Activated B cell treated with CpG ODN at 0.5 μM for 24 hours (primary cell): Measurements from ENCODE around the gene BMP10. TPM values are rescaled to one million over a fixed set of nuclear protein-coding genes. Genes with fewer than 3 reads are reported as not detected.
A peak's percentile ranks its signal among the peaks of the same experiment; 100 is the strongest.

Experiments
- ATAC-seq: fragments of 200-7000 bp; cut with Tn5 transposase; one replicate; pipeline ENCODE4 v1.10.0; 2021; ENCODE audit warnings: low read depth, mild to moderate bottlenecking, moderate library complexity
- CTCF ChIA-PET: fragments of 350-600 bp; sonication (Branson Sonifier 250); formaldehyde crosslinking; loops from one replicate; lab custom pipeline; 2021; ENCODE audit warnings: antibody characterized with exemption; lab: Charles Lee
- POLR2A ChIA-PET: fragments of 350-600 bp; sonication (Branson Sonifier 250); formaldehyde crosslinking; loops from one replicate; lab custom pipeline; 2021; ENCODE audit warnings: antibody characterized with exemption; lab: Charles Lee
- DNase-seq: peaks from one replicate; pipeline ENCODE4 v3.0.0; 2022
- H3K27ac Mint-ChIP-seq: one replicate; pipeline ENCODE4 v1.8.0; 2020; ENCODE audit warnings: mixed read lengths
- H3K27me3 Mint-ChIP-seq: one replicate; pipeline ENCODE4 v1.8.0; 2021; ENCODE audit warnings: mixed read lengths
- H3K36me3 Mint-ChIP-seq: one replicate; pipeline ENCODE4 v1.8.0; 2021; ENCODE audit warnings: low read depth, mixed read lengths
- H3K4me1 Mint-ChIP-seq: one replicate; pipeline ENCODE4 v1.8.0; 2021; ENCODE audit warnings: mixed read lengths
- H3K4me3 Mint-ChIP-seq: one replicate; pipeline ENCODE4 v1.8.0; 2020; ENCODE audit warnings: mild to moderate bottlenecking, mixed read lengths
- H3K9me3 Mint-ChIP-seq: one replicate; pipeline ENCODE4 v1.8.0; 2020; ENCODE audit warnings: mixed read lengths
- CTCF ChIP-seq: fragments of 200-600 bp; IDR thresholded peaks from one replicate; pipeline ENCODE4 v1.8.0; 2022; ENCODE audit warnings: antibody characterized with exemption, mild to moderate bottlenecking
- intact Hi-C: fragments of 100-400 bp; cut with micrococcal nuclease; formaldehyde crosslinking; loops from one replicate; pipeline ENCODE4 v1.15.1; 2024
- total RNA-seq: library from RNA; stranded (reverse); gene quantifications from 2 replicates; pipeline ENCODE4 v1.2.3, GENCODE V29; 2022

Gene BMP10
- total RNA-seq, 1 donor from 2014 or later, result not detected

- DNase-seq, result no peak
- CTCF ChIA-PET, result interaction anchor here (1.0 to 1.3 kb wide), 3 partner anchors 69 to 202 kb away, joined by 3 to 10 read pairs (median 4); no protein-coding TSS in a partner anchor
Measured at GRCh38 chr2:68911246-68911645, 40.0 kb upstream of the BMP10 start.

DNA sequence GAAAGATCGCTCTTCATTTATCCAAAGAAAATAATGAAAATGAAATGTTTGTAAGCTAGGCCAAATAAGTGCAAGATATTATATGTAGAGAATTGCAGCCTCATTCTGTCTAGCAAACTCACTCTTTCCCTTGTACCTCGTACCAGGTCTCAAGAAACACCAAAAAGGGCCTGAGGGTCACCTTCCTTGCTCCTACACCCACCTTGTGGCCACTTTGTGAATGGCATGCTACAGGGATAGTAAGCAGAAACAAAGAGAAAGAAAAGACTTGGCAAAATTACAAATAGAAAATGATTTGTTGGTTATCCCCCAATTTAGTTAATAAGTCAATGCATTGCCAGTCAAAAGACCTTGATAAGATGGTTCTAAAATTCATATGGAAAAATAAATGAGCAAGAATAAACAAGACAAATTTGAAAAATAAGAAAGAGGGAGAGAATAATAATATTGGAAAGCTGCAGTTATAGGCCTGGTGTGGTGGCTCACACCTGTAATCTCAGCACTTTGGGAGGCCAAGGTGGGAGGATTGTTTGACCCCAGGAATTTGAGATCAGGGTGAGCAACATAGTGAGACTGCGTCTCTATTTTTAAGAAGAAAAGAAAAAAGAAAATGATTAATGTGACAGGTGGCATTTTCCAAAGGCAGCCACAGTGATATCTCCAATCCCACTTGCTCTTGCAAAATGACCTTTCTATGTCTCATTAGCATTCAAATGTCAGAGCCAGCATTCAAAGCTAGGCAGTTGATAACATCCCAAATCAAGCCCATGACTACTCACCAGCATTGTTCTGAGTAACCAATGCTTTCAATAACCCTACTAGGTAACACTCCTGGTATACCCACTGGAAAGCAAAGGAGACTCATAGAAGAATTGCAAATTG is 38.8 kb upstream of the BMP10 start:
- peak; percentile 58 for ATAC-seq
- no peak for TF ChIP-seq CTCF
- H3K27ac Mint-ChIP-seq, result peak overlapping the region; percentile 60
- no peak overlapping the region for H3K4me3 Mint-ChIP-seq
- ChIA-PET CTCF (interaction anchor here (0.6 to 5.0 kb wide), 23 partner anchors 13 to 444 kb away, joined by 3 to 72 read pairs (median 4); partner anchors contain the start of genes APLF and FBXO48), POLR2A (interaction anchor here (0.7 to 4.3 kb wide), 10 partner anchors 77 to 443 kb away, joined by 3 to 119 read pairs (median 12); partner anchors contain the start of genes APLF and FBXO48)
- no peaks in the 10 kb centered on the region for H3K9me3 Mint-ChIP-seq
- no peaks in the 10 kb centered on the region for H3K27me3 Mint-ChIP-seq
- H3K4me1 Mint-ChIP-seq, result peaks cover 34% of the 10 kb centered on the region
- intact Hi-C loops, result loop anchor here (1.0 to 5.0 kb wide), 8 partner anchors 77 to 658 kb away; partner anchors contain the start of genes PLEK and PPP3R1
- no peaks in the 10 kb centered on the region for H3K36me3 Mint-ChIP-seq
- DNase-seq, result peak; percentile 45

More at GRCh38 chr2:68911246-68911645, 40.0 kb upstream of the BMP10 start:
- H3K36me3 Mint-ChIP-seq, result no peaks in the 10 kb centered on the region
- intact Hi-C loops, result no loop called here
- no peaks in the 10 kb centered on the region for H3K27me3 Mint-ChIP-seq
- H3K27ac Mint-ChIP-seq, result no peak overlapping the region
- H3K4me1 Mint-ChIP-seq, result peaks cover 32% of the 10 kb centered on the region
- no peak for ATAC-seq
- H3K9me3 Mint-ChIP-seq, result no peaks in the 10 kb centered on the region
- no peak overlapping the region for H3K4me3 Mint-ChIP-seq
- TF ChIP-seq CTCF, result no peak
- POLR2A ChIA-PET, result no interaction called here

DNA sequence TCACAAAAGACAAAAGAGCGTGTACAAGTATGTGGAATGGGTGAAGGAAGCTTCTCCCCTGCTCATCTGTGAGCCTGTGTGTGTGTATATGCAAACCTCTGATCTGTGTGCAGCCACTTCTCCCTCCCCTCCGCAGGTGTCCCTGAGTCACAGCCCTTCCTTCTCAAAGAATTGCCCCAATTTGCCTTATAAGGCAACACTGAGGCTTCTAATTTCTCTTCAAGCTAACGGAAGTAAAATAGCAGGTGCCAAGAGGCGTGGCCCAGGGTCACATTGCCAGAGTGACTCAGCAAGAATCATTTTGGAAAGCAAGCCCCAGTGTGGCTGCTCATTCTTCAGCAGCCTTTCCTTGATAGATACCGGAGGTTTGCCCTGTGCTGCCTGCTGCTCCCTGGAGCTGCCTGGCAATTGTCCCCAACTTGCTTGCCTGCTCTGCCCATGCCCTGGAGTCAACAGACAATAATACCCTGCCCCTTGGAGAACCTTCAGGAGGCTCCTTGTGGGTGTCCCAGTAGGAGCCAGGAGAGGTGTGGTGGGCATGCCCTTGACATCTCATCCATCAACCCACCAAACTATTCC is 37.3 kb upstream of the BMP10 start:
- H3K27me3 Mint-ChIP-seq, result no peaks in the 10 kb centered on the region
- ChIA-PET CTCF (interaction anchor here (0.8 to 5.0 kb wide), 27 partner anchors 11 to 521 kb away, joined by 3 to 72 read pairs (median 6); partner anchors contain the start of genes APLF, ARHGAP25 and FBXO48), POLR2A (interaction anchor here (0.9 to 4.3 kb wide), 40 partner anchors 16 to 529 kb away, joined by 3 to 119 read pairs (median 9); partner anchors contain the start of genes APLF, ARHGAP25, FBXO48 and NFU1)
- H3K27ac Mint-ChIP-seq, result peak overlapping the region; percentile 92
- peak overlapping the region; percentile 29 for H3K4me3 Mint-ChIP-seq
- H3K9me3 Mint-ChIP-seq, result no peaks in the 10 kb centered on the region
- TF ChIP-seq CTCF, result no peak
- DNase-seq, result peak; percentile 57
- peak; percentile 93 for ATAC-seq
- peaks cover 38% of the 10 kb centered on the region for H3K4me1 Mint-ChIP-seq
- H3K36me3 Mint-ChIP-seq, result no peaks in the 10 kb centered on the region
- intact Hi-C loops, result loop anchor here (1.0 to 5.0 kb wide), 13 partner anchors 51 to 656 kb away; partner anchors contain the start of genes APLF, FBXO48, PLEK and PPP3R1

DNA sequence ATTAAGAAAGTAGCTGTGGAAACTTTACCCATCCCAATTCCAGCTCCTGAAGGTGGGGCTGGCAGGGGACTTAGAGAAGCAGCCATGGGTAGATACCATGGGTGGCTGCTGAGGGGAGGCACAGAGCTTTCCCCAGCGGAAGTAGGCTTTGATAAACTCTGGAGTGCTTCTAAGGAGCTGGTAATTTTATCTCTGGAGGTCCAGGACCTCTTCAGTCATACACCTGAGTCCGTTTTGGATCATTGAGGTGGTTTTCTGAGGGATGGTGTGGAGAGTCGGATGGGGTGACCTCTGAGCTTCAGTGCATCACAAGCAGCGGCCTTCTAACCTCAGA is 36.7 kb upstream of the BMP10 start:
- no peak for DNase-seq
- peak overlapping the region; percentile 29 for H3K4me3 Mint-ChIP-seq
- ChIA-PET CTCF (interaction anchor here (0.8 to 5.0 kb wide), 25 partner anchors 10 to 520 kb away, joined by 3 to 72 read pairs (median 6); partner anchors contain the start of genes APLF, ARHGAP25 and FBXO48), POLR2A (interaction anchor here (0.9 to 4.3 kb wide), 38 partner anchors 15 to 530 kb away, joined by 3 to 119 read pairs (median 10); partner anchors contain the start of genes APLF, ARHGAP25, FBXO48 and NFU1)
- H3K36me3 Mint-ChIP-seq, result no peaks in the 10 kb centered on the region
- H3K27ac Mint-ChIP-seq, result peak overlapping the region; percentile 92
- no peak for TF ChIP-seq CTCF
- no peaks in the 10 kb centered on the region for H3K9me3 Mint-ChIP-seq
- H3K27me3 Mint-ChIP-seq, result no peaks in the 10 kb centered on the region
- intact Hi-C loops, result loop anchor here (1.0 to 5.0 kb wide), 13 partner anchors 51 to 656 kb away; partner anchors contain the start of genes APLF, FBXO48, PLEK and PPP3R1
- peak; percentile 26 for ATAC-seq
- H3K4me1 Mint-ChIP-seq, result peaks cover 38% of the 10 kb centered on the region
